Heart left ventricle (tissue), 16 donors: Measurements from ENCODE around the gene CMIP. TPM values are rescaled to one million over a fixed set of nuclear protein-coding genes. Genes with fewer than 3 reads are reported as not detected.
A peak's percentile ranks its signal among the peaks of the same experiment; 100 is the strongest.

ENCODE experiments used
- ATAC-seq, 4 donors: fragments of 200-7000 bp; cut with Tn5 transposase; one replicate each; pipeline ENCODE4 v1.9.1; 2020 to 2022; ENCODE audit warnings: moderate library complexity in 4 of 4, mild to moderate bottlenecking in 3 of 4, moderate number of reproducible peaks in 1 of 4
- DNase-seq, 5 donors: peaks; one replicate each; pipeline ENCODE4 v3.0.0-alpha.2; 2020
- H3K27ac ChIP-seq, 12 donors: fragments of 200-600 bp; sonication (generic) in 4 of 12; one replicate each; pipeline versions ENCODE4 v1.5.0 to v1.8.0; 2016 to 2022; ENCODE audit warnings: mild to moderate bottlenecking in 2 of 12
- H3K27me3 ChIP-seq, 9 donors: fragments of 200-600 bp; sonication (generic) in 2 of 9; one replicate each; pipeline versions ENCODE4 v1.5.1 to v1.8.0; 2016 to 2022; ENCODE audit warnings: mild to moderate bottlenecking in 3 of 9
- H3K36me3 ChIP-seq, 9 donors: fragments of 200-600 bp; sonication (generic) in 2 of 9; one replicate each; pipeline versions ENCODE4 v1.5.0 to v1.8.0; 2018 to 2022; ENCODE audit warnings: mild to moderate bottlenecking in 2 of 9
- H3K4me1 ChIP-seq, 12 donors: fragments of 200-600 bp; sonication (generic) in 4 of 12; one replicate each; pipeline versions ENCODE4 v1.5.0 to v1.8.0; 2016 to 2022; ENCODE audit warnings: mild to moderate bottlenecking in 3 of 12
- H3K4me3 ChIP-seq, 12 donors: fragments of 200-600 bp; sonication (generic) in 4 of 12; one replicate each; pipeline versions ENCODE4 v1.5.0 to v1.8.0; 2017 to 2022; ENCODE audit warnings: mild to moderate bottlenecking in 9 of 12, moderate library complexity in 4 of 12
- H3K9me3 ChIP-seq, 12 donors: fragments of 200-600 bp; sonication (generic) in 4 of 12; one replicate each; pipeline versions ENCODE4 v1.5.0 to v1.8.0; 2016 to 2022; ENCODE audit warnings: mild to moderate bottlenecking in 1 of 12
- CTCF ChIP-seq, 12 donors: fragments of 200-600 bp; sonication (generic) in 4 of 12; IDR thresholded peaks; one replicate each; pipeline versions ENCODE4 v1.5.0 to v1.8.0; 2018 to 2022; ENCODE audit warnings: antibody characterized with exemption in 12 of 12, mild to moderate bottlenecking in 5 of 12
- POLR2A ChIP-seq, 2 donors: fragments of 450-650 bp; IDR thresholded peaks; one replicate each; pipeline ENCODE4 v1.6.1; 2017; ENCODE audit warnings: antibody characterized with exemption in 2 of 2, mild to moderate bottlenecking in 2 of 2, moderate library complexity in 2 of 2
- whole genome bisulfite sequencing, 4 donors: extraction: QIAGEN DNeasy Blood & Tissue Kit in 2 of 4; methylation state at CpG; one replicate each; pipeline versions ENCODE4 v1.1.5 to v1.1.7; 2013 to 2018; 5-methylcytosine and 5-hydroxymethylcytosine counted together
- intact Hi-C, 10 donors: fragments of 100-400 bp; cut with DNase I; formaldehyde crosslinking; loops; one replicate each; pipeline versions ENCODE4 v1.11.1 to v1.14.2; 2022
- polyA plus RNA-seq, 2 donors: library from polyadenylated mRNA; stranded (reverse); fragments of 200-250 nt; gene quantifications; one replicate each; pipeline ENCODE4 v1.2.3, GENCODE V29; 2013
- total RNA-seq, 9 donors: library from RNA; depleted of rRNA in 2 of 9; stranded (reverse); fragments of >200 nt in 2 of 9; fragmentation: NEBNext Ultra II Directional in 3 of 9; extraction: Animal tissue kit (Norgen Biotek cat#: 25700) in 3 of 9; gene quantifications; one replicate each; pipeline versions ENCODE4 v1.1.0 to v1.2.4, GENCODE V29; 2016 to 2023
- donor health status: ischemic (EF 13 %, LVEDD 7.1; RV severe dilation, severe dysfunction).
- donor health status: healthy with polysubstance abuse.
- donor health status: DM: no; HTN: yes; CAD: no.
- donor health status: DM: no; HTN: no; CAD: no.
- donor health status: ischemic (EF 25% LVEDD 6.9; RV normal size, moderate dysfunction).
- donor health status: ischemic (EF 25% LVEDD 5.7; RV mildly dilated, moderate dysfunction).
- donor health status: healthy.
- donor health status: DM: yes; HTN: yes; CAD: no.
- donor health status: ischemic (EF 35%, LVEDD 5.7; RV mildly dilated, moderate dysfunction).
- donor health status: nonischemic (EF 11% LVEDD 7.7; RV severe dilation, severe dysfunction).
- donor health status: DM: yes; HTN: yes; CAD: no.
- donor health status: PGD.
- donor health status: ischemic (EF 29% LVEDD 5.4; RV normal size, mild dysfunction).
- donor health status: nonischemic (EF 23%, LVEDD 6.1; RV moderate dilation, normal function).

The CMIP gene
- total and polyA plus RNA-seq, 11 donors, result 4.1 to 48.8 (median 10.6) TPM

- no peak overlapping the region for H3K4me3 ChIP-seq
These were observed 235.3 kb downstream of the CMIP start for GRCh38 chr16:81679721-81680430.

GRCh38 chr16:81680444-81681275 is 236.1 kb downstream of the CMIP start:
- H3K36me3 ChIP-seq, result peaks cover 0 to 63% (median 2%) of the 10 kb centered on the region in 9 donors
- H3K4me1 ChIP-seq, result peaks cover 0 to 29% (median 10%) of the 10 kb centered on the region in 12 donors
- ATAC-seq, result peak in 3 of 4 donors; percentile 40 to 51 (median 41)
- H3K27ac ChIP-seq, result peak overlapping the region in 1 of 12 donors; percentile 50
- H3K4me3 ChIP-seq, result no peak overlapping the region
- no peaks in the 10 kb centered on the region for H3K27me3 ChIP-seq
- TF ChIP-seq CTCF (IDR thresholded peaks at IDR 0.05), result no peak
- no peak for TF ChIP-seq POLR2A (IDR thresholded peaks at IDR 0.05)
- WGBS, 4 donors, result 81 to 86% (median 84%) methylated on average over 18 to 22 of the region's 22 CpGs
- H3K9me3 ChIP-seq, result no peaks in the 10 kb centered on the region
- intact Hi-C loops, result no loop called here
- no peak for DNase-seq

More at GRCh38 chr16:81679721-81680430, 235.3 kb downstream of the CMIP start:
- intact Hi-C loops, result no loop called here
- DNase-seq (no peak), ATAC-seq (peak in 1 of 4 donors; percentile 22)
- no peaks in the 10 kb centered on the region for H3K27me3 ChIP-seq
- H3K4me1 ChIP-seq, result peaks cover 0 to 29% (median 10%) of the 10 kb centered on the region in 12 donors
- H3K36me3 ChIP-seq, result peaks cover 0 to 71% (median 3%) of the 10 kb centered on the region in 9 donors
- TF ChIP-seq CTCF (IDR thresholded peaks at IDR 0.05), result no peak
- TF ChIP-seq POLR2A (IDR thresholded peaks at IDR 0.05), result no peak
- H3K9me3 ChIP-seq, result no peaks in the 10 kb centered on the region
- WGBS, 4 donors, result 78 to 89% (median 84%) methylated on average over 9 to 16 of the region's 16 CpGs
- peak overlapping the region in 1 of 12 donors; percentile 50 for H3K27ac ChIP-seq

- H3K4me1 ChIP-seq, result peaks cover 0 to 29% (median 10%) of the 10 kb centered on the region in 12 donors
- peak overlapping the region in 1 of 12 donors; percentile 50 for H3K27ac ChIP-seq
- DNase-seq (no peak), ATAC-seq (no peak)
- intact Hi-C loops, result no loop called here
- no peaks in the 10 kb centered on the region for H3K9me3 ChIP-seq
- 95 to 98% (median 97%) methylated on average over 14 of the region's 14 CpGs for WGBS, 4 donors
- no peaks in the 10 kb centered on the region for H3K27me3 ChIP-seq
- peaks cover 0 to 57% (median 0%) of the 10 kb centered on the region in 9 donors for H3K36me3 ChIP-seq
- H3K4me3 ChIP-seq, result no peak overlapping the region
- TF ChIP-seq POLR2A (IDR thresholded peaks at IDR 0.05) (no peak), CTCF (IDR thresholded peaks at IDR 0.05) (no peak)
These were observed 236.7 kb downstream of the CMIP start for GRCh38 chr16:81681311-81681710.
